Mesangial cell (primary cell): ENCODE data around the gene MYH7. TPM values are rescaled to one million over a fixed set of nuclear protein-coding genes. Genes with fewer than 3 reads are reported as not detected.

Source experiments
- total RNA-seq: library from RNA; depleted of rRNA; stranded (reverse); fragments of >200 nt; gene quantifications from 2 replicates; pipeline ENCODE4 v1.2.3, GENCODE V29; 2015

Gene MYH7
- not detected in 2 replicates for total RNA-seq

DNA sequence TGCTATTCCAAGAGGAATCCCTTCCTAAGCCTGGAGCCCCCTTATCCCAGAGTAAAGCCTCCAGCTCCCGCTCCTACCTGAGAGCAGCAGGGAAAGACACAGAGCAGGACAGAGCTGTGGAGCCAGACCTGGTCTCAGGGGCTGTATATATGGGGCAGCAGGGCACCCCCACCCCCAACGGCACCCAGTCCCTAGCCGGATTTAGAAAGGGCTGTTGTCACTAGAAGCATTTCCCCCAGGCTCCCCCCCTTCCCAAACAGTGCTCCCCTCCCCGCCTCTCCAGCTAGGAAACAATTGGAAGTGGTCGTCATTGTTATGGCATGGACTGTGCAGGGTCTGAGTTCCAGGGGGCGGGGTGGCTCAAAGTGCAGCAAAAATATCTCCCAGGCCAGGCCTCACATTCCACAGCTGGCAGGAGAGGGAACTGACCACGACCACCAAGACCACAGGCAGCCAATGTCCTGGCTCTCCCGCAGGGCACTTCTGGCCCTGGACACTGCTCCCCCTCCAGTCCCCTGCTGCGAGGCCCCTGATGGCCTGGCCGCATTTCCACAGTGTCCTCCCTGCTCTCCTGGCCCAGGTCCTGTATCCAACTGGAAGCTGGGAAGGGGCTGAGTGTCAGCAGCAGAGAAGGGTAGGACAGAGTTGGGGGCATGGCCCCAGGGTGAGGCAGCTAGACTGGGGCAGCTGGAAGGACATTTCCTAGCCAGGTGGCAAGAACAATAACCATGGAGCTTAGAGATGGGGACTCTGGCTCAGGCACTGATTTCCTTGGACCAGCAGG lies at the start of gene MYH7:
Gene MYH7, minus strand, starts transcription at position 118 of the 784 bp plus-strand sequence. CDS start 1,928 bp downstream, outside the sequence.

DNA sequence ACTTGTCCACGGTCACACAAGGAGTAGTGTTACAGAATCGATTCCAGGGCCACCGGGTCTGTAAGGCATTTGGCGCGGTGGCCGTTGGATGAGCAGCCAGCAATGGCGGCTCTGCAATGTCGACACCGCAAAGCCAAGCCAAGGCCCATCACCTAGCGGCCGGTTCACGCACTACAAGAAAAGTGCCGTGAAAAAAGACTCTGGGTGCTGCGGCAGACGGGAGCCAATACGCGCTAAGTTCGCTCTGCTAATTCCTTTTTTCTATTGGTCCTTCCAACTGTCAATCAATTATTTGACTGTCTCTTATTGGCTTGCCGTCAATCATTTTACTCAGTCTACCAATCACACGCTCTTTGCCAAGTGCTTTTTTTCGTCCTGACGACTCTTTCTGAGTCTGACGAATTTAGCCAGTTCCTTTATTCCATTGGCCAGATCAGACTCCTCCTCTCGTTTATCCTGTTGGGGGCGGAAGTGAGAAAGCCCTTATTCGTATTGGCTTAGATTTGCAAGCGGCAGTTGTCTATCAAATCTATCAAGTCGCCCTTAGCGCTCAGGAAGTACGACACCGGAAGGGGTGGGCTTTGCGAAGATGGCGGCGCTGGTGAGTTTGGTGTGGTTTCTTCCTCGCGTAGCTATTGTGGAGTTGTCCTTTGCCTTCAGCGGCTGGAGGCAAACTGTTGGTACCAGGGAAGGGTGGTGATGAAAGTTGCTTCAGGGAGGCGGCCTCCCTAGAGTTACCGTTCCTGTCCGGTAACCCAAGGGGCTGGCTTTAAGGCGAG lies 33.9 kb upstream of the MYH7 start, which contains the start of gene NGDN:
Gene NGDN, plus strand, starts transcription at position 577 of the 779 bp plus-strand sequence. Its CDS starts 13 bp downstream, at position 590.

DNA sequence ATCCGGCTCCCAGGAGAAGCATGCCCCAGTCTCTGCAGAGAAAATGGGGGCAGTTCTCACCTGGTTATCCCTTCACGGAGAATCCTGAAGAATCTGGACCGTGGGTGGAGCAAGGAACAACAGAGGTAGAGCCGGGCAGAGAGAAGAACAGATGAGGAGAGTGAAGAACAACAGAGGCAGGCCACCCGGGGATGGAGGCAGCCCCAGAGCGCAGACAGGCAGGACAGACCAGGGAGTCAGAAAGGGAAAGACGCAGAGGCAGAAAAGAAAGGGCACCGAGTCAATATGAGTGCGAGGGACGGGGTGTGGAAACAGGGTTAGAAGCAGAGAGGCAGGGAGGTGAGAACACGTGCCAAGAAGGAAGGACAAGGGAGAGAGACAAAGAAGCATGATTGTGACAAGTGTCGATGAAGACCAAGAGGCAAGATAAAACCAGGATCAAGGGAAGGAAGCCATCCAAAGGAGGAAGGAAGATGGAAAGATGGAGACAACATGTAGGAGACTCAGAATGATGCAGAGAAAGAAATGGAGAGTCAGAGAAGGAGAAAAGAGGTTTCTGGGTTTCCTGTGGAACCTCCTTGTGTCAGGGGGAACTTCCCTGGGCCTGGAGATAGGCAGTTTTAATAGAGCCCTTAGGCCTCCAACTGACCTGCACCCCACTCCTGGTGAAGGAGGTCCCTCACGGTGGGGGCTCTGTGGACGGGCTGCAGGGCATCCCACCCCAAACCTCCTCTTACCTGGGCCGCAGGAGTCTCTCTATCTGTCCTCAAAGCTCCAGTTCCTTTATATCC lies 27.7 kb downstream of the MYH7 start, which contains the start of gene MYH6:
Gene MYH6, minus strand, starts transcription at position 758 of the 791 bp plus-strand sequence. CDS start 1,050 bp downstream, outside the sequence.

DNA sequence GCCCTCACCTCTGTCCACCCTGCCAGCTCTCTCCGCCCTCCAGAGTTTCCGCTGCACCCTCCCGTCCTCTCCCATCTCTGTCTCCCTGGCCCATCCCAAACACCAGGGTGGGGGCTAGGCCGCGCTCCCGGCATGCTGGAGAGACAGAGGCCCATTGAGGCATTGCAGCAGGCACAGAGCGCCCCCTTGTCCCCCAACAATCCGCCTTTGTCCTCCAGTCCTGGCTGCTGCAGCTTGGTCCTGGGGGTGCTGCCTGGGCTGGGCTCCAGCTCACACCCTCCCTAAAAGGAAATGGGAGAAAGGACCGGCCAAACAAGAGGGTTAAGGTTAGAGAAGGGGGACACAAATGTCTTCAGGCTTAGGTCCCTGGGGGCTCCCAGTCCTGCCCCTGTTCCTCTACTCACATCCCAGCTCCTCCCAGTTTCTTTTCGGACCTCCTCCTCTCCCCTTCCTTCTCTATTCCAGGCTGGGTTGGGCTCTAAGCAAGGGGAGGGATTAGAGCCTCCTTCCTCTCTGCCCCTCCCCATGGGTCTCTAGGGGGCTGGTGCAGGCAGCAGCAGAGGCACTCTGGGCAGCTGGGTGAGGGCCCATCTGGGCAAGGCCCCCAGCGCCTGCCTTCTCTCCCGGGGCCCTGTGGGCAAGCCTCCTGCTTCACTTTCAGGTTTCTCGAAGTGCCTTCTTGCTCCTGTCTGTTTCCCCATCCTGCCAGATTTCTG lies 58.8 kb downstream of the MYH7 start, which contains the start of gene CMTM5:
Gene CMTM5, plus strand, starts transcription at position 565 of the 716 bp plus-strand sequence. CDS start 206 bp downstream, outside the sequence.

DNA sequence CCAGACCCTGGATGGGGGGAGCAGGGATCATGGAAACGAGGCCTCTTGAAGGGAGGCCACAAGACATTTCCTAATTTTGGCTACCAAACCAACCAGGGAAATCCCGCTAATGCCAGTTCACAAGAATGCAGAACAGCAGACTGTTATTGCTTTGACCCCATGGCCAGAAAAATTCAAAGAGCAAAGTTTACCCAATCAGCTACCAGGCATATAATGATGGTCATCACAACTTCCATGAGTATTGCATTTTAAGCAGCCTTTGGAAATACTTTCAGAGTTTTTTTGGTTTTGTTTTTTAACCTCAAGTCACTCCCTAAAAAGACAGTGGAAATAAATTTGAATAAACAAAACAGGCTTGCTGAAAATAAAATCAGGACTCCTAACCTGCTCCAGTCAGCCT lies 63.0 kb downstream of the MYH7 start, which contains the start of gene IL25:
Gene IL25, plus strand, starts transcription at position 301 of the 400 bp plus-strand sequence.

DNA sequence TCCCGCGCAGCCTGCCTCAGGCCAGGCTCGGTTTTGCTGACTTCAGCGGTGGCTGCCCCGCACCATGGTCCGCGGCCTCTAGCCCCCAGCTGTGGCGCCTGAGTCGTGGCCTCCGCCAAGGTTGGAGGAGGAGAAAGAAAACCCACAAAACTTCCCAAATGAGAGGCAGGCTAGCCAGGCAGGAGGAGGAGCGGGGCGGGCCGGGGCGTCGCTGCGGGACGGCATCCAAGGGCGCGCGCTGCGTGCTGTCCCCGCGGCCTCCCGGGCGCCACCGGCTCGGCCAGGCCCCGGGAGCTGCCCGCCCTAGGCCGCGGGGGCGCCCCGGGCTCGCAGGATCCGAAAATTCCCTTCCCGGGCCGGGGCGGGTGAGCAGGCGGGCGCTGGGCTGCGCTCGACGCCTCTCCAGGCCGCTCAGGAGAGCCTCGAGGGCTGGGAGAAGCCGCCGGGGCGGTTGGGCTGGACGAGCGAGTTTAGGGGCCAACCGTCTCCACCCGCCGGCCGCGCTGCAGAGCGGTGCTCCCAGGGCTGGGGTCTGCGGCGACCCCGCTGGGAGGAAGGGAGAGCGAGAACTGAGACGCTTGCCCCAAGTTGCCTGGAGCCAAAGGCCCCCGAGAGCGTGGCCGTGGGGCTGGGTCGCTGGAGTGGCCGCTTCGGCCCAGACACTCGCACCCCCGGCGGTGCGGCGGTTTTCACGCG lies 70.3 kb downstream of the MYH7 start, which contains the start of gene EFS:
Gene EFS, minus strand, starts transcription at position 137 of the 696 bp plus-strand sequence. CDS start 147 bp downstream, outside the sequence.

Other genes starting within 250 kb of the MYH7 start
- not detected in 2 replicates for gene RNF212B, start 197.7 kb downstream of the MYH7 start, total RNA-seq
- gene HOMEZ, start 149.5 kb downstream of the MYH7 start, total RNA-seq: 9.1 and 11.1 TPM in 2 replicates
- gene PPP1R3E, start 132.8 kb downstream of the MYH7 start, total RNA-seq: 0.98 and 3.2 TPM in 2 replicates
- 13.5 and 15.5 TPM in 2 replicates for gene BCL2L2, start 128.8 kb downstream of the MYH7 start, total RNA-seq
- 58.4 and 59.0 TPM in 2 replicates for gene PABPN1, start 114.2 kb downstream of the MYH7 start, total RNA-seq
- 16.9 and 34.9 TPM in 2 replicates for gene SLC22A17, start 82.8 kb downstream of the MYH7 start, total RNA-seq
- gene EFS, start 70.5 kb downstream of the MYH7 start, total RNA-seq: 10.4 and 14.7 TPM in 2 replicates
- gene IL25, start 62.9 kb downstream of the MYH7 start, total RNA-seq: not detected in 2 replicates
- 0.25 TPM in 1 of 2 replicates, not detected in the other for gene CMTM5, start 58.6 kb downstream of the MYH7 start, total RNA-seq
- gene MYH6, start 27.4 kb downstream of the MYH7 start, total RNA-seq: not detected in 2 replicates
- 32.5 and 46.3 TPM in 2 replicates for gene NGDN, start 34.0 kb upstream of the MYH7 start, total RNA-seq
- 0.49 and 1.6 TPM in 2 replicates for gene ZFHX2, start 116.1 kb upstream of the MYH7 start, total RNA-seq
- gene THTPA, start 120.6 kb upstream of the MYH7 start, total RNA-seq: 8.4 and 9.8 TPM in 2 replicates
- 61.3 and 101 TPM in 2 replicates for gene AP1G2, start 132.1 kb upstream of the MYH7 start, total RNA-seq
- not detected in 2 replicates for gene JPH4, start 143.1 kb upstream of the MYH7 start, total RNA-seq
- gene DHRS2, start 200.7 kb upstream of the MYH7 start, total RNA-seq: 0.33 TPM in 1 of 2 replicates, not detected in the other